ENCODE results near the gene TTLL10.

The TTLL10 gene

GRCh38 chr1:1238702-1239178, 65.1 kb downstream of the TTLL10 start:
- DNase-seq = no peak

DNA sequence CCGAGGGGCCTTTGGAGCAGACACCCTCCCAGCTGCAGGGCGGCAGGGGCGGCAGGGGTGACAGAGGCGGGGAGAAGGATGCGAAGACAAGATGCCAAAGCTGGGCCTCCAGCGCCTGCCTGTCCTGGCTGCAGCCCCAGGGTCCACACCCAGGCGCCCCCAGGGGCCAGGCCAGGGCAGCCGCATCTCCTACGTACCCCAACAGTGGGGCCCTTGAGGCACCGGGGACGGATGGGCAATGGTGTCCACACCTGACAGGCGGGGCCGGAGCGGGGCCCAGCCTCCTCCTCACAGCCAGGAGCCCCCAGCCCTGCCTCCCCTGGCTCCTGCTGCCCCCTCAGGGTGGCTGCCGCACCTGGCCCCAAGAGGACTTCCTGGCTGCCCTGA, 65.5 kb downstream of the TTLL10 start:
- DNase-seq = no peak

- DNase-seq = no peak
These were observed 66.1 kb downstream of the TTLL10 start for GRCh38 chr1:1239614-1240347.

GRCh38 chr1:1240348-1240732, 66.7 kb downstream of the TTLL10 start:
- DNase-seq = no peak

DNA sequence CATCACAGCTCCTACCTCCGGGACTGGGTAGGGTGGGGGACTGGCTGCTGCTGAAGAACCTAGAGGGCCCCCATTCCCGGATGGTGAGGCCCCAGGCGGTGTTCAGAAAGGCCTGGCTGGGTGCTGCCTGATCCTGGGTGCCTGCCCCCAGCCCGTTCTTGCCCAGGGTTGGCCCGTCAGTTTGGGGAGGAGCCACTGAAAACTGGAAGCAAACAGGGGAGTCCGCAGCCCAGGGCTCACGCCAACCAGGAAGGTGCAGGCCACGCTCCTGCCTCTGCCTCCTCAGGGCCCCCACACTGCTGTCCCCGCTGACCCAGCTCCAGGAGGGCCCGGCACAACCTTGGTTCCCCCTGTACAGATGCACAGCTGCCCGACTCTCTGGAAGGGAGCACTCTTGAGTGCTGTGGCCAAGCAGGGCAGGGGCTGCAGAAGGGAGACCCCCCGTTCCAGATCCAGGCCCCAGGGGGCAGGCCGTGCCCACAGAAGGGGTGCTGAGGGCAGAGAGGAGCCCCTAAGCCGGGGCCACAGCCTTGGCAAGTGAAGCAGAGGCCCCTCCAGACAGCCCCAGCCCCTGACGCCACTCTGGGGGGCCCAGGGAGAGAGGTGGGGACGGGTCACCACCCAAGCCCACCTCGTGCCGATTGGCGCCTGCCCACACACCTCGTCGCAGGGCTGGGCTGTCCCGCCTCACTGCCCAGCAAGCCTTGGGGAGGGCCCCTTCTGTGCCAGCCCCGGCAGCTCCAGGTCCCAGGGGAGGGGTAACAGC, 67.3 kb downstream of the TTLL10 start:
- DNase-seq = no peak

DNA sequence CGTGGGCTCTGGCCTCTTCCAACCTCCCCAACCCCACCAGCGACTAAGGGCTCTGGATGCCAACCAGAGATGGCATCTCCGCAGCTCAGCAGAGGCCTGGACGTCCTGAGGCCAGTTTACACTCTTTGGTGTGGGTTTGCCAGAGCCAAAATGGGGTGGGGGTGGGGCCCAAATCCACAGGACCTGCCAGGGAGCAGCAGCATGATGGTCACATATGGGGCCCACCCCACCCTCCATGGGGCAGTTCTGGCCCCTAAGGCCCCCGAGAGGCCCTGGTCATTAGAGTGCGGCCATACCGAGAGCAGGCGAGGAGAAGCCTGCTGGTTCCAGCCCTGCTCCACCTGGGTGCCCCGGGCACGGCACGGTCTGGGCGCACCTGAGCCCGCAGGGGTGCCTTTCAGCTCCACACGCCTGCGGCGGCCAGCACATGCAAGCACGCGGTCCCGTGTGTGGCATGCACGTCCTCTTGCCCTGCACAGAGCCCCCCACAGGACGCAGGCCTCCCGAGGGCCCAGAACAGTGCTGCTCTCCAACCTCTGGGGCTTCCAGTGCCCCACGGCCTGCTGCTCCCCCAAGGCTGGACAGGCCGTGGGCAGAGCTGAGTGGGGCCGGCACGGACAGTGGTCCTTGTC, 68.0 kb downstream of the TTLL10 start:
- no peak for DNase-seq

GRCh38 chr1:1242461-1243265, 69.0 kb downstream of the TTLL10 start:
- no peak for DNase-seq

GRCh38 chr1:1243266-1243660, 69.6 kb downstream of the TTLL10 start:
- DNase-seq = no peak

DNA sequence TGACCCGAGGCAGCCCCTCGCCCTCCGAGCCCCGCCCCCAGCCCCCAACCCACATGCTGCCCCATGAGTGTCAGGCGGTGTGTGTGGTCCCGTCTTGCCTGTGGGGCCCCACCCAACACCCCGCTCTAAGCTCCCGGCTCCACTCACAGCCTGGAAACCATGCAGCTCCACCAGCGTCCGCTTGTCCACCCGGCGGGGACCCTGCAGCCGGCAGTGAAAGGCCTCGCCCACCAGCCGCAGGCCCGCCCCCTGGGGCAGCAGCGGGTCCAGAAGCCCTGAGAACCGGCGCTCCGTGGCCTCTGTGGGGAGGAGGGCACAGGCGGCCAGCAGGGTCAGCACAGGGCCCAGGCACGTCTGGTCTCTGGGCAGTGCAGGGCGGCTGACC, 70.1 kb downstream of the TTLL10 start:
- DNase-seq = no peak

DNA sequence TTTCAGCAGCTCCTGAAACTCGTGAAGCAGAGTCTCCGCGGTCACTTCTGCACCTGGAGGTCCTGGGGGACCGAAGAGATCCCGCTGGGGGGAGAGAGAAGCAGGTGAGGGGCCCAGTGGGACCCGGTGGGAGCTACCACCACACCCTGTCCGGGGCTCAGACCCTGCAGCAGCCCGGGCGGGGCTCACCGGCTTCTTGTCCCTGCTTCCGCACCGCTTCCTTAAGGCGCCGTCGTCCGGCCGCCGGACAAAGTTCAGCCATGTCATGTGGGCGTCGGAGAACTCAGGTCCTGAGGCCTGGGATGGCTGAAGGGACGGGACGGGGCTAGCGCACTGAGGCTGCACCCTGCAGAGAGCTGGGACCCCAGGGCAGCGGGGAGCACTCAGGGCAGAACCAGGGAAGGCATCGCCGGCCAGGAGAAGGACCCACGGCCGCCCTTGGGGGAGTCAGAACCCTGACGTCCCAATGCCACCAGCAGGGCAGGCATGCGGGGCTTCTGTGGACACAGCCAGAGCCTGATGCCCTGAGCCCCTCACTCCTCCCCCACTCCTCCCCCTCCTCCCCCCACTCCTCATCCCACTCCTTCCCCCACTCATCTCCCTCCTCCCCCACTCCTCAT, 70.6 kb downstream of the TTLL10 start:
- no peak for DNase-seq

- DNase-seq = no peak
These were observed 71.6 kb downstream of the TTLL10 start for GRCh38 chr1:1245178-1245816.

DNA sequence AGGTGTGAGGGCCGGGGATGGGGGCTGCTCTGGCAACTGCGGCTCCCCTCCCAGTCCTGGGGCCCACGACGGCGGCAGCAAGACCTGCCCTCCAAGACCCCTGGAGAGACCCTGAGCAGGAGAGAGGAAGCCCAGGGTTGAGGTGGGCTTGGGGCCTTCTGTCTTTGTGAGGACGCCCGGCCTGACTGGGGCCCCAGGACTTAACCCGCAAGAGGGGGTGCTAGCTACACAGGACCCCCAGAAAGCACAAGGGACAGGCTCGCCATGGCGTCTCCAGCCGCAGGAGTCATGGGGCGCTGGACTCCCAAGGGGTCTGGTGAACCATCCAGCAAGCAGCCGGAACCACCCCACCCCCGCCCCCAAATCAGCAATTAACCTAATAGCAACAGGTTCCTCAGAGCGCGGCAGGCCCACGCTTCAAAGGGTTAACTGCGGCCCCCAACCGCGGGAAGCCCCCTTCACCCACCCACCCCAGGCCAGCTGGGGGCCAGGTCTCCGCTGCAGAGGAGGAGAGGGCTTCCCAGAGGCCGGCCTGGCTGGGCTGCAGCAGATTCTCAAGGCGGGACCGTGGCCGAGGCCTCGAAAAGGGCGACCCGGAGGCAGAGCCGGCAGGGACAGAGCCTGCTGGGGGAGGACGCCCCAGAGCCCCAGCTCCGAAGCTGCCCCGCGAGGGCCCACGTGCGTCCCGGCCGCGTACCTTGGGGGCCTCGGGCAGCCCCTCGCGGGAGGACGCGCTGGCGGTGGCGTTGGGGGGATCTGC, 72.3 kb downstream of the TTLL10 start:
- no peak for DNase-seq

GRCh38 chr1:1246577-1247340, 73.1 kb downstream of the TTLL10 start, which contains the start of gene C1QTNF12:
Gene C1QTNF12 (minus strand): TSS chr1:1246722. CDS start chr1:1246690, 32 bp downstream.
- DNase-seq = no peak

DNA sequence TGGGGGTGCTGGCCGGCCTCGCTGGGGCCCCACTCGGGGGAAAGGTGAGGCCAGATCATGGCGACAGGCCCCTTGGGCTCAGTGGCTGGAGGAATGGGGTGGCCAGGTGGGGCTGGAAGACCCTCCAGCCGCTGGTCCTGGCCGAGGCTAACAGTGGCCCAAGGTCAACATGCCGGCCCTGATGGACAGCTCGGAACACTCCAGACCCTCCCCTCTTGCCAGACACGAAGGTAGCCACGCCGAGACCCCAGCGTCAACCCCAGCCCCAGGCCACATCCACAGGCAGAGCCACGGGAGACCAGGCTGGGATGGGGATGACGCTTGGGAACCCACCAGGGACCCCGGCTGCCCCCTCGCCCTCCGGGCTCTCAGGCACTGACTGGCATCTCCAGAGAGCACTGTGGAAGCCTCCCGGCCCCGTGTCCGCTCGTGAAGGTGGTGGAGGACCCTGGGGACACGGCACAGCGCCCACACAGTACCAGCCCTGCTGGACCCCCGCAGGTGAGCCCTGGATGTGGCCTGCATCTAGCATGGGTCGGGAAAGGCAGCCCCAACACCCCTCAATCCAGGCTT, 73.7 kb downstream of the TTLL10 start:
- DNase-seq = no peak
